ENCODE results near the gene FBF1.

The FBF1 gene

DNA sequence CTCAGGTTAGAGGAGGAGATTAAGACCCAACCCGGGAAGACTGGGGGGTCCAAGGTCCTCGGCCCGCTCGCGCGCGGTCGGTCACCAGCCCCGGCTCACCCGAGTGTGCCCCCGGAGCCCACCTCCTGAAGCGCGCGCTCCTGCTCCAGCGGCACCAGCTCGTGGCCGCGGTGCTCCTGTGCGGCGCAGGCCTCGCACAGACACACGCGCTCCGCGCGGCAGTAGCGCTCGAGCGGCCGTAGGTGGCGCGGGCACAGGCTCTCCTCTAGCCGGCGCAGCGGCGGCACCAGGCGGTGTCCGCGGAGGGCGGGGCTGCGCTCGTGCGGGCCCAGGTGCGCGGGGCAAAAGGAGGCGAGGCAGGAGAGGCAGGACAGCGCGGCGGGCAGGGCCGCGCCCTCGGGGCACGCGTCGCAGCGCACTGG is 63.1 kb downstream of the FBF1 start:
- TF ChIP-seq, protein P1, sequence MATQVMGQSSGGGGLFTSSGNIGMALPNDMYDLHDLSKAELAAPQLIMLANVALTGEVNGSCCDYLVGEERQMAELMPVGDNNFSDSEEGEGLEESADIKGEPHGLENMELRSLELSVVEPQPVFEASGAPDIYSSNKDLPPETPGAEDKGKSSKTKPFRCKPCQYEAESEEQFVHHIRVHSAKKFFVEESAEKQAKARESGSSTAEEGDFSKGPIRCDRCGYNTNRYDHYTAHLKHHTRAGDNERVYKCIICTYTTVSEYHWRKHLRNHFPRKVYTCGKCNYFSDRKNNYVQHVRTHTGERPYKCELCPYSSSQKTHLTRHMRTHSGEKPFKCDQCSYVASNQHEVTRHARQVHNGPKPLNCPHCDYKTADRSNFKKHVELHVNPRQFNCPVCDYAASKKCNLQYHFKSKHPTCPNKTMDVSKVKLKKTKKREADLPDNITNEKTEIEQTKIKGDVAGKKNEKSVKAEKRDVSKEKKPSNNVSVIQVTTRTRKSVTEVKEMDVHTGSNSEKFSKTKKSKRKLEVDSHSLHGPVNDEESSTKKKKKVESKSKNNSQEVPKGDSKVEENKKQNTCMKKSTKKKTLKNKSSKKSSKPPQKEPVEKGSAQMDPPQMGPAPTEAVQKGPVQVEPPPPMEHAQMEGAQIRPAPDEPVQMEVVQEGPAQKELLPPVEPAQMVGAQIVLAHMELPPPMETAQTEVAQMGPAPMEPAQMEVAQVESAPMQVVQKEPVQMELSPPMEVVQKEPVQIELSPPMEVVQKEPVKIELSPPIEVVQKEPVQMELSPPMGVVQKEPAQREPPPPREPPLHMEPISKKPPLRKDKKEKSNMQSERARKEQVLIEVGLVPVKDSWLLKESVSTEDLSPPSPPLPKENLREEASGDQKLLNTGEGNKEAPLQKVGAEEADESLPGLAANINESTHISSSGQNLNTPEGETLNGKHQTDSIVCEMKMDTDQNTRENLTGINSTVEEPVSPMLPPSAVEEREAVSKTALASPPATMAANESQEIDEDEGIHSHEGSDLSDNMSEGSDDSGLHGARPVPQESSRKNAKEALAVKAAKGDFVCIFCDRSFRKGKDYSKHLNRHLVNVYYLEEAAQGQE (IDR thresholded peaks at IDR 0.05; ENCODE audit: insufficient read depth in 1 of 2, low read depth in 2 of 2, low read length in 2 of 2): no peak
- TF ChIP-seq TAF1 (IDR thresholded peaks at IDR 0.05; ENCODE audit: borderline replicate concordance, insufficient read depth, low read length) (no peak), SIN3A (IDR thresholded peaks at IDR 0.05; ENCODE audit: borderline replicate concordance, insufficient read depth, low read length) (no peak), FOXP2 (optimal IDR thresholded peaks at IDR 0.05; ENCODE audit: borderline replicate concordance, extremely low read depth, extremely low read length, insufficient read depth) (no peak), POLR2AphosphoS5 (IDR thresholded peaks at IDR 0.05; ENCODE audit: low read depth, low read length) (no peak)

DNA sequence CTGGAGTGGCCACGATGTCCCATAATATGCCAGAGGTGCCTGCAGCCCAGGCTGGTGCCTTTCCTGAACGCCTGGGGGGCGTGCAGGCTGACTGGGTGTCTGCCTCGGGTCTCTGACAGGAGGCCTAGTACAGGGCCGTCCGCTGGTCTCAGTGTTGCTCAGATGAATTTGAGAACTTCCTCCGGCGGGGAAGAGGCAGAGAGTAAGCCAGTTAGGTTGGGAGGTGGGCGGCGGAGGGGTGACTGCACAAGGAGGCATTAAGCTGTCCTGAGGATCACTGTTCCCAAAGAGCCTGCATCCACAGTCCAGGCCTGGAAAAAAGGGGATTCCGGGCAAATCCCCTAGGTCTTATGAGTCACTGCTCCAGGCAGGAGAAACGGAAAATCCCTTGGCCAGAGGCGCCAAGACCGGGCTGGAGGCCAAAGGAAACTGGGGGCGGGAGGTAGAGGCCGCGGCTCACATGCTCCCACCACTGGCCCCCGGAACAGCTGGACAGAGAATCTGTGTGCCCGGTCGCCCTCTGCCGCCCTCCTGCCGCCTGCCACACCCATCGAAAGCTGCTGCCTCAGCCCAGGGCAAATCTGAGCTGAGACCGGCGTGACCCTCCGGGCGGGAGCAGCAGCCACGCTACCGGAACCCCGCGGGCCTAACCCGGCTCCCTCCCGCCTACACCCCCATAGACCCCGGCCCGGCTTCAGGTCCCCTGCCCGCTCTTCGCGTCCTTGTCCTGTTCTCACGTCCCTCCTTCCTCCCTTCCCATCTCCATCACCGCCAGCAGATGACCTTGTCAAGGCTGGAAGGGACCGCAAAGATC is 63.7 kb downstream of the FBF1 start:
- TF ChIP-seq TAF1 (IDR thresholded peaks at IDR 0.05; ENCODE audit: borderline replicate concordance, insufficient read depth, low read length) (no peak), FOXP2 (optimal IDR thresholded peaks at IDR 0.05; ENCODE audit: borderline replicate concordance, extremely low read depth, extremely low read length, insufficient read depth) (peak; percentile 57), SIN3A (IDR thresholded peaks at IDR 0.05; ENCODE audit: borderline replicate concordance, insufficient read depth, low read length) (0 out of 2 replicates have a peak, but pooled peaks have one; percentile 92), POLR2AphosphoS5 (IDR thresholded peaks at IDR 0.05; ENCODE audit: low read depth, low read length) (peak; percentile 62)
- TF ChIP-seq, protein P1 (IDR thresholded peaks at IDR 0.05; ENCODE audit: insufficient read depth in 1 of 2, low read depth in 2 of 2, low read length in 2 of 2): peak in 1 of 2 experiments; percentile 69; a peak in 2 of 4 replicates

DNA sequence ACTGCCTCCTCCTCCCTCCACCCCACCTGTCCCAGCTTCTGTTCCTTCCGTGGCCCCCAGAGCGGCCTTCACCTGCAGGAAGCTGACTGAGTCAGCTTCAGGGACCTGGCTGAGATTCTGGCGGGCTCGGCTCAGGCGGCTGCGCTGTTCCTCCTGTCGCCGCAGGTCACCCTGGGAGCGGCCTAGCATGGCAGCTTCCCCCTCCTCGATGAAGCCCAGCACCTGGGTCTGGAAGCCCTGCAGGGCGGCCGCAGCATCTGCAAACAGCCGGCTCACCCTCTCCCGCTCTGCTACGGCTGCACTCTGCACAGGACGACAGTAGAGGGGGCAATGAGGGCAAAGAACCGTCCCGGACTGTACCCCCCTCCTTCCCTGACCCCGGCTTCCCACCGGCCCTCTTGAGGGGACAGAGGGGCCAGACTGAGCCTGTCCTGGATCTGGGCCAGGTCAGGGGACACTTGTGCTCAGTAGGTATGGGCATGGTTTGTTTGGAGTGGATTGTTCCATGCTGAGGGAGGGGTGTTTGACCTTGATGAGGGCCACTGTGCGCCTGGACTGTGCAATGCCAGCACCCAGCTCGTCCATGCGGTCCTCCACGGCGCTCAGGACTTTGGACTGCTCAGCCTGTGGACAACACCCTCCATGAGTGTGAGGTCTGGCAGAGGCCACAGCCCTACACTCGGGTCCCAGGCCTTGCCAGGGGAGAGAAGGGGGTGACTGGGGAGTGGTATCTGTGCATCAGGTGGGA is 64.5 kb downstream of the FBF1 start:
- no peak for TF ChIP-seq POLR2AphosphoS5 (IDR thresholded peaks at IDR 0.05; ENCODE audit: low read depth, low read length)
- no peak for TF ChIP-seq SIN3A (IDR thresholded peaks at IDR 0.05; ENCODE audit: borderline replicate concordance, insufficient read depth, low read length)
- TF ChIP-seq, protein P1 (IDR thresholded peaks at IDR 0.05; ENCODE audit: insufficient read depth in 1 of 2, low read depth in 2 of 2, low read length in 2 of 2): no peak
- TF ChIP-seq FOXP2 (optimal IDR thresholded peaks at IDR 0.05; ENCODE audit: borderline replicate concordance, extremely low read depth, extremely low read length, insufficient read depth): no peak
- no peak for TF ChIP-seq TAF1 (IDR thresholded peaks at IDR 0.05; ENCODE audit: borderline replicate concordance, insufficient read depth, low read length)

DNA sequence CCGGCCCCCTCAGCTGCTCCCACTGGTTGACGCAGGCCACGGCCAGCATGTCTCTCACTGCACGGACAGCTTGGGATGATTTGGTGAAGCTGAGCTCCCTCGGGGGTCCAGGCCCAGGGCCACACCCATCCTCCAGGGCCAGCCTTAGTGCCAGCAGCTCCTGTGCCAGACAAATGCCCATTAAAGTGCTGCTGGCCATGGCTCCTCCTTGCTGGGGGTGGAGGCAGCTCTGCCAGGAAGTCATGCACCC is 65.0 kb downstream of the FBF1 start:
- TF ChIP-seq, protein P1 (IDR thresholded peaks at IDR 0.05; ENCODE audit: insufficient read depth in 1 of 2, low read depth in 2 of 2, low read length in 2 of 2): no peak
- TF ChIP-seq TAF1 (IDR thresholded peaks at IDR 0.05; ENCODE audit: borderline replicate concordance, insufficient read depth, low read length): no peak
- TF ChIP-seq SIN3A (IDR thresholded peaks at IDR 0.05; ENCODE audit: borderline replicate concordance, insufficient read depth, low read length): no peak
- TF ChIP-seq FOXP2 (optimal IDR thresholded peaks at IDR 0.05; ENCODE audit: borderline replicate concordance, extremely low read depth, extremely low read length, insufficient read depth): no peak
- TF ChIP-seq POLR2AphosphoS5 (IDR thresholded peaks at IDR 0.05; ENCODE audit: low read depth, low read length): no peak

All from PFSK-1 (cell line).